Measurements from ENCODE around the gene YBX2.

- no peak for TF ChIP-seq CTCF (IDR thresholded peaks at IDR 0.05)
- TF ChIP-seq EZH2 (IDR thresholded peaks at IDR 0.05; ENCODE audit: borderline replicate concordance, insufficient read depth, low read depth, low read length, poor library complexity, severe bottlenecking) = no peak
These were observed 35.0 kb upstream of the YBX2 start for GRCh38 chr17:7329374-7329996.

All from B cell (primary cell).